Fibroblast of skin of left biceps (primary cell): ENCODE measurements around the gene MKNK1.
"Not testable (repeated sequence)": the region's sequence is repeated elsewhere in the genome, so short reads cannot be mapped to it uniquely, and the experiment has no call there.

Experiments
- DNase-seq, 2 experiments: peaks; one replicate each; pipeline ENCODE4 v3.0.0-alpha.2; 2013; ENCODE audit warnings: low read depth in 2 of 2

The MKNK1 gene

DNA sequence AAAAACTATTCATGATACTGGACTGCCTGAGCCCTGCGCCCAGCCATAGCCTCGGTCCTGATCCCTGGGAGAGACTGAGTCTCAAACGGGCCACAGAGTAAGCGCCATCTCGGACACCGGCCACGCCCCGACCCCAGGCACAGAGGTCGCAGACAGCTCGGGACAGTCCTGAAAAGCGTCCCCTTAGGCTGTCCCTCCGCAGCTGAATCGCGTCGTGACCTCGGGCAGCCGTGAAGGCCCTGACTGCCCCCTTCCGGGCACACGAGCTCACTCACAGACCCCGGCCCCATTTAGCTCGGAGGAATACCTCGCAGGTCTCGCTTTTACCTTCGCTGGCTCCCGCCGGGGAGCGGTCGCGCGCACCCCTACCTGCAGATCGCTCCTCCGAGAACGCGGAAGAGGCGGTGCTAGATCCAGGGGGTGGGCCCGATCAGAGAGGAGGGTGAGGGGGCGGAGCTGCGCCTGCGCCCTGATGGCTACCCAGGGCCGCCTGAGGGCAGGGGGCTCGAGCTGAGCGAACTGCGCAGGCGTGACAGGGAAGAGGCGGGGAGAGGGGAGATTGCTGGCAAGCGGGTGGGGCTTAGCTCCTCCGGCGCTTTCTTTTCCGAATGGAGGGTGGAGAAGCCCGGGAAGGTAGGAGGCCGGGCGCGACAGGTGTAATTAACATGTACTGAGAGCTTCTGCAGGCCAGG is at the start of gene MKNK1:
MKNK1 (minus strand) TSS at position 411 of the 692 bp plus-strand sequence. CDS start 20,941 bp downstream, outside the sequence.
- DNase-seq: peak; percentile 73 to 80

DNA sequence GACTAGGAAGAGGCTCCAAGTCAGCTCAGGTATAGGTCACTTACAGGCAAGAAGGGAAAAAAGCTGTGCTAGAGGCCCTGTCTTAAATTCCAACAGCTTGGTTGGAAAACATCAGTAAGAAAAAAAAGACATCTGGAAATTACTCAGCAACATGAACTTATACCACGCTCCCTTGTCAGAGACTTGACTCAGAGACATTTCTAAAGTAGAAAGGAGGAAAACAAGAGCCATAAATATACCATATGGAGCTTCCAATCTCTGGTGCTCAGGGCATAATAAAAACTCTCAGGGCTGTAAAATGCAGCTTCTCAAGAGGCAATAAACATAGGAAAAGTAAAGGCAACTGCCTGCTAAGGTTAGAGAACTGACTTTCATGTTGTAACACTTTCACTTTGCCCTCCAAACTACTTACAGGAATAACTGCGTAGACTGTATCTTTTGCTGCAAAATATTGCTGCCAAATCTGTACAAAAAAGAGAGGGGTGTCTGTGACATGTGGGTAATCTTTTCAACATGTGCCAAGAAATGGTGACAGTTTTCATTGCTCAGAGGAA is 49.4 kb upstream of the MKNK1 start:
- no peak for DNase-seq

DNA sequence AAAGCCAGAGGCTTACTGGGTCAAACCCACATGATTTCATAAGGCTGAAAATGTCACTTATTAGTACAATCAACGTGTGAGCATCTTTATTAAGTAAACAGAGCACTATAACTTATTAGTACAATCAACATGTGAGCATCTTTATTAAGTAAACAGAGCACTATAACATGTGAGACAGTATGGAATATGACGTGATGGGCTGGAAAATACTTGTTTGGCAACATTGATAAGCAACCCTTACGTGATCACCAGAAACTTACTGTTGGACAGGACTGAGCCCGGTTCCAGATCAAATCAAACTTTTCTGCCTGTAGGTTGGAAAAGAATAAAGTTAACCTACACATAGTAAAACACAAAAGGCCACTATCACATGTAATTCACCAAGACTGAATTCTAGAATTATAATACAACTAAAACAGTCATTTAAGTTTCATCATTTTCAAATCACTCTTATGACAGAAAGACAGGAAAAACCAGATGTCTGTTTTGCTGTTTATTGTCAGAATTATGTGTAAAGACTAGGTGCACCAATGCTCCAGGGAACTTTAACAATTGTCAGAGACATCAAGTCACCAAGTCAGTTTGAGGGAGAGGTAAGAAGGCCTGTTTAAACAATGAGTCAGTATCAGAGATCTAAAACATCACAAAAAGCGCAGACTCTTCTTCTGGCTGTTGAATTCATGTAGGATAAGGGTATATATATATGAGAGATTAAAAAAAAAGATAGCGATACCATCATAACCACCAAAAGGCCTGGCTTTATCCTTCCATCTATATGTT is 48.4 kb upstream of the MKNK1 start:
- DNase-seq: no peak

DNA sequence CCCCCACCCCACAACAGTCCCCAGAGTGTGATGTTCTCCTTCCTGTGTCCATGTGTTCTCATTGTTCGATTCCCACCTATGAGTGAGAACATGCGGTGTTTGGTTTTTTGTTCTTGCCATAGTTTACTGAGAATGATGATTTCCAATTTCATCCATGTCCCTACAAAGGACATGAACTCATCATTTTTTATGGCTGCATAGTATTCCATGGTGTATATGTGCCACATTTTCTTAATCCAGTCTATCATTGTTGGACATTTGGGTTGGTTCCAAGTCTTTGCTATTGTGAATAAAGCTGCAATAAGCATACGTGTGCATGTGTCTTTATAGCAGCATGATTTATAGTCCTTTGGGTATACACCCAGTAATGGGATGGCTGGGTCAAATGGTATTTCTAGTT is 47.1 kb upstream of the MKNK1 start:
- DNase-seq: not testable (repeated sequence)

DNA sequence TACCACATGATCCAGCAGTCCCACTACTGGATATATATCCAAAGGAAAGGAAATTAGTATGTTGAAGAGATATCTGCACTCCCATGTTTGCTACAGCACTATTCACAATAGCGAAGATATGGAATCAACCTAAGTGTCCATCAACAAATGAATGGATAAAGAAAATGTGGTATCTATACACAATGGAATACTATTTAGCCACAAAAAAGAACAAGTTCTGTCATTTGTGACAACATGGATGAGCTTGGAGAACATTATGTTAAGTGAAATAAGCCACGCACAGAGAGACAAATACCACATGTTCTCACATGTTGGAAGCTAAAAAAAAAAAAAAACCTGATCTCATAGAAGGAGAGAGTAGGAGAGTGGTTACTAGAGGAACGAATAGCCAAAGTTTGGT is 46.4 kb upstream of the MKNK1 start:
- no peak for DNase-seq

DNA sequence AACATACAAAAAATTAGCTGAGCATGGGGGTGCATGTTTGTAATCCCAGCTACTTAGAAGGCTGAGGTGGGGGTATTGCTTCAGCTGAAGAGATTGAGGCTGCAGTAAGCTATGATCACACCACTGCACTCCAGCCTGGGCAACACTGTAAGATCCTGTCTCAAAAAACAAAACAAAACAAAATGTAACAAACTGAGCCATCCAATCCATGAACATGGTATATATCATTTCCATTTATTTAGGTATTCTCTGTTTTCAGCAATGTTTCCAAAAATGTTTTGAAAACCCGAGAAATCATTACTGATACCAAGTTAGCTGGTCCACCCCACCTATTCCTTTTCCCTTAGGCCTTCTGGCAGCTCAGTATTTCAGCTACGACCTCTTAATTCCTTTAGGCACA is 45.7 kb upstream of the MKNK1 start:
- DNase-seq: no peak

DNA sequence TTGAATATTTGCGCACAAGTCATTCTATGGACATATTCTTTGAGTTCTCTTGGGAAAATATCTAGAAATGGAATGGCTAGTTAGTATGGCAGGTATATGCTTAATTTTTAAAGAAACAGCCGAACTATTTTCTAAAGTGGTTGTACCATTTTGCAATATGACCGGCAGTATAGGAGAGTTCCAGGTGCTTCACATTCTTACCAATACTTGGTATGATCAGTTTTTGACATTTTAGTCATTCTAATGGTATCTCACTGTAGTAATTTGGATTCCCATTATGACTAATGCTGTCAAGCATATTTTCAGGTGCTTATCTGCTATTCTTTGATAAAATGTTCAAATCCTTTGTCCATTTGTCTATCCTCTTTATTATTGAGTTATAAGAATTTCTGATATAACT is 43.5 kb upstream of the MKNK1 start:
- no peak for DNase-seq

DNA sequence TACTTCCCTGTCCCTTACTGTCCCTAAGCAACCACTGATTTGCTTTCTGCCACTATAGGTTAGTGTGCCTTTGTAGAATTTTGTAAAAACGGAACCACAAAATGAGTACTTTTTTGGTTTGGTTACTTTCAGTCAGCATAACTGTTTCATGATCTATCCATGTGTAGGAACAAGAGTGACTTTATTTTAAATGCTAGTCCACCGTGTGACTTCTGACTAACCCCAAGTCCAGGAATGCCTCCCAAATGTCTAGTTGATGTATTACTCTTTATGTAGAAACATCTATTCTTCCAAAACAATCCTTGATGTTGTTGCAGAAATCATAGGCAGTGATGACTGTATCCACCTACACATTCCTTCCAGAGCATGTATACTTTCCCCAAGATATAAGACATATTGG is 42.8 kb upstream of the MKNK1 start:
- DNase-seq: no peak

DNA sequence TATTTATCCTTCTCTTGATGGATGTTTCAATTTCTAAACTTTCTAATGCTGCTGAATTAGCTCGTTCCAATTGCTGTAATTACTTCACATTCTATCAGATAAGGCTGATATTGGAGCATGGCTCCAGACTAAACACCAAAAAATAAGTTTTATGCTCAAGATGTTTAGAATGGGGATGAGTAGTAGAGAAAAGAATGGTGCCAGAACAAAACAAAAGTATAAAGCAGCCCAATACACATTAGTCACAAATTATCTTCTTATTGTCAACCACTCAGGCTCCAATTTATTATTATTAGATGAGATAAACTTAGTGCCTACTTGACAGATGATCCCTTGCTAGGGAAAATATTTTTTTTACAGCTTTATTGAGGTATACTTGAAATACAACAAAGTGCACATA is 42.3 kb upstream of the MKNK1 start:
- DNase-seq: no peak

DNA sequence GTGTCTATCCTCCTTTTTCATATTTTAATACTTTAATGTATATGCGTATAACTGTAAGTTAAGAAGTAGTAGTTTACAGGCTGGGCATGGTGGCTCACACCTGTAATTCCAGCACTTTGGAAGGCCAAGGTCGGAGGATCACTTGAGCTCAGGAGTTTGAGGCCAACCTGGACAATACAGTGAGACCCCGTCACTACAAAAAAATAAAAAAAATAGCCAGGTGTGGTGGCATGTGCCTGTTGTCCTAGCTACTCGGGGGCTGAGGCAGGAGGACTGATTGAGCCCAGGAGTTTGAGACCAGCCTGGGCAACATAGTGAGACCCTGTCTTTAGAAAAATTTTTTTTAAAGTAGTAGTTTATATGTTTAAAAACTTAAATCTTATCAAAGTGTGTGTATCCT is 41.7 kb upstream of the MKNK1 start:
- no peak for DNase-seq

DNA sequence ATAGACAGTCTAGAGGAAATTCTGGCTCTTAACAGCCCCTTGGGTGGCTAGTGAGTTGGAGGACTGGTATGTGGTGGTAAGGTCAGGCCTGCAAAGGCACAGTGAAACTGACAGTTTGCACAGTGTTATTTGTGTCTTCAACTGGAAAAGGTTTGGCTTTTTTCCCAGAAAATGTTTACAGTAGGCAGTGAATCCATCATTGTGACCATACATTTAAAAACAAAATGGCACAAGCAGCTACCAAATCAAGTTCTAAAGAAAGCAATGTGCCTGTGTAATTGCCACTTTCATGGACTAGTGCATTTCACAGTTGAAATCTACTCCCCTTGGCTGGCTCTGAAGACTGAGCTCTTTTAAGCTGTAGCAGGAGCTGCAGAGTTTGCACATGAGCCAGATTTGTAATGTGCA is 39.3 kb upstream of the MKNK1 start:
- DNase-seq: peak; percentile 52 to 54

DNA sequence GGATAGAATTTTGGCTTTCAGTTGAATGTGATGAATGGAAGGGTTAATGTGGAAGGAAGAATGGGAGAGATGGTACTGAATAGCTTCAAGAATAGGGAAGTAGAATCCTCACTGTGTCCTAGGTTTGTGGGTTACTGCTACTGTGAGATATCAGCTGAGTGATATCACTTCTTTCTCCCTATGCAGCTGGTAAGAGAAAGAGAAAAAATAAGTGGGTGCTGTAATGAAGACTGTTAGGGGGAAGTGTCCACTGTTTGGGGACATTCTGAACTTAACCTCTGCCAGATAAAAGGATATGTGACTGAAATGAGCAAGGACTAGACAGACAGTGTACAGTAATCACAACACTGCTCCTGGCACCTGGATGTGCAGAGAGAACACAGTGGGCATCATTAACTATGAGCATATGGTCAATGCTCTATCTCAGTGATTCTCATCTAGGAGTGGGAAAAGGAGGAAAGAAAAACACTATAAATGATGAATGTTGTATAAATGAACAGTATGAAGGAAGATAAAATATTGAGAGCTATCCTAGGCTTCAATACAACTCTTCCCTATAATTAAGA is 38.1 kb upstream of the MKNK1 start:
- DNase-seq: no peak

DNA sequence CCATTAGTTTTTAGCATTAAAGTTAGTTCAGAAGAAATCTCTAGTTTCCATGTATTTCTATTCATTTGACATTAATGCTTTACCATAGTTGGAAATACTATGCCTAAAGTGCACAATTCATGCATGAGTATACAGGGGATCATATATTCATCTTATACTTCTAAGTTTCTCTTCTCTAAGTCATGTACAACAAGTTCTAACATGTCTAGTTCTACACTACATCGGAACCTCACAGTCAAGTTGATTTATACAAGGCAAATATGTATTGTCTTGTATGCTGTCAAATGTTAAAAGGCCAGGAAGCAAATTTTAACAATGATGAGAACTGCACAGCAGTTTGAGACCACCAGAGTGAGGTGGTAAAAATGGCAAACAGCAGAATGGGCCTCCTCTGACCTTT is 35.5 kb upstream of the MKNK1 start:
- DNase-seq: no peak

DNA sequence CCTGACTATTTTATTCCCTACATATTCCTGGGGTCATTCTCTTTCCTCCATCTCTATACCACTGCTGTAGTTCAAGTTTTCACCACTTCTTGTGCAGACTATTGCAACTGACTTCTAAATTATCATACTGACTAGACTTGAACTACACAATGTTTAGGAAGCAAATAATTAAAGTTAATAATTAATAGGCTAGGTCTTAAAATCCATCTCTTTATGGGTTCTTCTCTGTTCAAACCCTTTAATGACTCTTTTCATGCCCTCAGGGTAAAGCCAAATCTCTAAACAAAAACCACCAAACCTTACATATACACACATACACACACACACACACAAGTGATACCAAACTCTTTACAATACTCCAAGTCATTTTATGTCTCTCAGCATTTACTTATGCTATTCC is 34.9 kb upstream of the MKNK1 start:
- DNase-seq: no peak

DNA sequence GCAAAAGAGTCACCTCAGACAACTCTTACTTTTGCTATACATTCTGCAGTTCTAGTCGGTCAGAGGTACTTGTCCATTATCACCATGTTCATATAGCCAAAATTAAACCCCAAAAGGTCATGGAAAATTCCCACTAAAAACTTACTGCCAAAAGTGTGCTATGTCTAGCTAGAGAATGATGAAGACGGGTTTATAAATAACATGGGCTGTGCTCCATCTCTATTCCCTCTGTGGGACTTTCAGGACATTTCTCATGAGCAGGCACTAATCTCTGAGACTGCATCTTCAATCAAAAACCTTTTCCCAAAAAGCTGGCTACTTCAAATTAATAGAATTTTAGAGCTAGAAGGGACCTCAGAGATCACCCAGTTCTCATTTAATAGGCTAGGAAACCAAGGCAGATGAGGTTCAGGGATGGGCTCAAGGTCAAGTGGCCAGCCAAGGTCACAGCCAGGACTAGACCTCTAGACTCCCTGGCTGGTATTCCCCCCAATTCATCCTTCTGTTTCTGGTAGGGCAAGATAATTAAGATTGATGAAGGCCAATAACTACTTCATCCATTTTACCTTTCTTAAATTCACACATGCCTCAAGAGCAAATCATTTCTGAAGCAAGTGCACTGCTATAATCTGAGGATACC is 33.5 kb upstream of the MKNK1 start:
- no peak for DNase-seq

DNA sequence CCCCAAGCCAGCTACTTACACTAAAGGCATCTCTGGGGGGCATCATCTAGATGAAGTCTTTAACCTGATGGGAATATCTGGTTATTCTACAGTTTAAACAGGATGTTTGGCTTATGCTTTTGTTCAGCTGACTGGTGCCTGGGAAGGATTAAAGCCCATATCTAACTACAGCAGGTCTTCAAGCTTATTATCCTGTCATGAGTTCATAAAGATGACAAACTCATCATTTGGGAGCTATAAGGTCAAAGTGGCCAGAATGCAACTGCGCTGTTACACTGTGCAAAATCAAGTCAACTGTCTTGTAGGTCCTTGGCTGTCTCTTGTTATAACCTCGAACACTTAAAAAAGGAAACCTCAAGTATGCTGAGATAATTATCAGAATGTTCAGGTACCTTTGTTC is 31.1 kb upstream of the MKNK1 start:
- DNase-seq: no peak

DNA sequence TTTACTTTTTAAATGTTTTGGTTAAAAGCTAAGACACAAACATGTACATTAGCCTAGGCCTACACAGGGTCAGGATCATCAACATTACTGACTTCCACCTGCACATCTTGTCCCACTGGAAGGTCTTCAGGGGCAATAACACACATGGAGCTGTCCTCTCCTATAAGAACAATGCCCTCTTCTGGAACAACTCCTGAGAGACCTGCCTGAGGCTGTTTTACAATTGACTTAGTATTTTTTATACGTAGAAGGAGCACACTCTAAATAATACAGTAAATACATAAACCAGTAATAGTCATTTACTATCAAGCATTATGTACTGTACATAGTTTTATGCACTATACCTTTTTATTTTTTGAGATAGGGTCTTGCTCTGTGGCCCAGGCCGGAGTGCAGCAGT is 26.7 kb upstream of the MKNK1 start:
- no peak for DNase-seq

DNA sequence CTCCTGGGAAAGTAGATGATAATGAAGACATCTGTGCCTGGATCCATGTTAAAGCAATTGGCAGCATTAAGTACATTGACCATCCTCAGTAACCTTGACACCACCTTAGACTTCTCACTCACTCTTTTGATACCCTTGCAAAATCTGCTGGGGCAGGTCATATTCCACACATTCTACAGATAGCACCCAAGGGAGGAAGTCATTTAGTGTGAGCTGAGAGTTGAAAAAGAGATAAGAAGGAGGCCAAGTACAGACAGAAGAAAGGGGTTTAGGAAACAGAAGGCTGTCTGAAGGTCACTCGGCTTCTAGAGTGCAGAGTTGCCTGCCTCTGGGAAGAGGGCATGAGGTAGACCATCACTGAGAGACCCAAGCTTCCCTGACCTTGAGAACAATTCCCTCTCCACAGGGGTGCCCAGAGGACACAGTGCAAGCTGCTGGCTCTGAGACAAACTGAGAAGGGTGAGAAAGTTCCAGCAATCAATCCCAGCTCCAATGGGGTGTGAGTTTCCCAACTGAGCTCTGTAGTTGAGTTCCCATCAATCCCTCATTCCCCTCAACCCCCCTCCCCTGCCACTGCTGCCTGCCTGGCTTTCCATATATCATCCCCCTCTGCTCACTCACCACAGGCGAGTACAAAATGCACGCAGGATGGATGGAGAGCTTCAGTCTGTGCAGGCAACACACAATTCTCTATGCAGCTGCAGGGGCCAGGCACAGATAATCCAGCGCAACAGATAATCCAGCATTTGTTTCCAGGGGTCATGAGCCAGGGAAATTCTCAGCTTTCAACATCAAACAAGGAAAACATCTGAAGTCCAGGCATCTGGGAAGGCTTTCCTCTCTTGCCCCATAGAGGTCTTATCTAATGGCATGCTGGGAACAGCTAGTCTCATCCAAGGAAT is 19.9 kb upstream of the MKNK1 start:
- DNase-seq: no peak

DNA sequence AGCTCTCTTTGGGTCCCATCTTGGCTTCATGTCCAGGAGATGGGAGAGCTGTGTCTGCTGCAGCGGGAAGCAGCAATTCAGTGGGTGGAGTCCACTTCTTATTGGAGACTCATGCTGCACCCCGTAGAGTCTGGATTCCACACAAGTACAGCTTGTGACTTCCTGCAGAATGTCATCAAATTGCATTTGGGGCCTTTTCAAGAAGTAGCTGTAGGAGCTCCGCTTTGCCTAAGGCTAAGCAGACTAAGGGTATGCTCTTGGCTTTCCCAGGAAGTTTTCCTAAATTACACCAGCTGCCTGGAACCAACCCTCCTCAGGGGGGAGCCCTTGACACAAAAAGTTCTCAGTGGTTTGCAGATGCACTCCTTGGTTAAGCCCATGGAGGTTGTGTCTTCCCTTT is 18.3 kb upstream of the MKNK1 start:
- DNase-seq: no peak

DNA sequence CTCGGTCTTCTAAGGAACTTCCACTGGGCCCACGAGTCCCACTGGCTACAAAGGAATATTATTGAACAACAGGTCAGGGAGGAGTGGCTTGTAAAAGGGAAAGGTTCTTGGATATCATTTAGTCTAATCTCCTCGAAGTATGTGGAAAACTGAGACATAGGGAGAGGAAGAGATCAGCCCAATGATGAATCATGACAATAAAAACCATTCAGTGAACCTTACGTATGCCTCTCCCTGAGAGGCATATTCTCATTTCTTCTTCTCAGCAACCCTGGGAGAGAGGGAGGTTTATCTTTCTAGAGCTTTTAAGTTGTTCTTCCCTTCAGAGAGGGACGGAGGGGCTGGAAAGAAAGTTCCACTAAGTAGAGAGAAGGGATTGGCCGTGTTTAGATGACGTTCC is 17.9 kb upstream of the MKNK1 start:
- DNase-seq: no peak

DNA sequence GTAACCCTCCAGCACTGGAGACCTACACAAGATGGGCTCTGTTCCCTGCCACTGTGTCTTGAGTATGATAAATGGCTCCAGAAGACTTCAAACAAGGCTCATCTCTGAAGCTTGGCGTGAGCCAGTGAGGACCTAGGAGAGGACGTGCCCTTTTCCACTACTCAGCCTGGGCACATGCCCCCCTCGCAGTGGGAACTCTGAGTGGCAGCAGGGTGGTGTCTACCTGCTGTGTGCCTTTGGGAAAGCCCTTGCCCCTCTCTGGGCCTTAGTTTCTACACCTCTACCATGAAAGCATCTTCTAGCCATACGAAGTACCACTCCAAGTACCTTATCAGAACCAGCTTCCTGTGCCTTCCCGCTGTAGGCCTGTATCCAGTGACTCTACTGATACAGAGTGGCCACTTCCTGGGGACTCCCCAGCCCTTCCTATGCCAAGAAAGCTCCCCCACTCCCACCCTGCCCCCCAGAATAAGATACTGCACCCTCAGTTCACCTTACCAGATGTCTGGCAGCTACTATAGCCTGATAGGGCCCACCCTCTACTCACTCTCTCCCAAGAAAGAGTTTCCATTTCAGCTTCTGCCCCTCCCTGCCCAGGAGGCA is 15.7 kb upstream of the MKNK1 start:
- DNase-seq: no peak
